B cell (primary cell): ENCODE data around the gene RMND5A. TPM values are rescaled to one million over a fixed set of nuclear protein-coding genes. Genes with fewer than 3 reads are reported as not detected.

Source experiments
- ATAC-seq: fragments of 200-7000 bp; cut with Tn5 transposase; one replicate; pipeline ENCODE4 v1.10.0; 2021; ENCODE audit warnings: low read depth, mild to moderate bottlenecking, moderate number of reproducible peaks, moderate library complexity
- CTCF ChIA-PET: fragments of 350-600 bp; sonication (Branson Sonifier 250); formaldehyde crosslinking; loops from one replicate; lab custom pipeline; 2021; ENCODE audit warnings: antibody characterized with exemption, inconsistent platforms; lab: Charles Lee
- POLR2A ChIA-PET: fragments of 350-600 bp; sonication (Branson Sonifier 250); formaldehyde crosslinking; loops from one replicate; lab custom pipeline; 2021; ENCODE audit warnings: antibody characterized with exemption; lab: Charles Lee
- DNase-seq: peaks from one replicate; pipeline ENCODE4 v3.0.0; 2013
- H2AFZ ChIP-seq: 2 replicates; pipeline ENCODE4 v1.6.1; 2012; ENCODE audit warnings: mild to moderate bottlenecking, low read depth, low read length; ENCODE audit not compliant: insufficient read depth, poor library complexity, severe bottlenecking
- H3K27ac ChIP-seq, 2 donors: 1 replicate in 1 of 2; 2 replicates in 1 of 2; pipeline ENCODE4 v1.5.1; 2012 to 2013; ENCODE audit warnings: low read length in 2 of 2, mild to moderate bottlenecking in 2 of 2, moderate library complexity in 1 of 2
- H3K27me3 ChIP-seq, 4 experiments: fragments of 200-600 bp in 1 of 4; sonication (generic) in 1 of 4; replicated peaks in 1 of 4; 1 replicate in 2 of 4; 2 replicates in 2 of 4; pipeline versions ENCODE4 v1.6.1 to v1.7.0; 2013 to 2016; ENCODE audit warnings: low read length in 3 of 4, mild to moderate bottlenecking in 2 of 4, mixed read lengths in 1 of 4, moderate library complexity in 1 of 4; ENCODE audit not compliant: insufficient read depth in 4 of 4, control insufficient read depth in 3 of 4; ENCODE audit errors: control extremely low read depth in 1 of 4
- H3K36me3 ChIP-seq, 2 experiments: replicated peaks in 1 of 2; 1 replicate in 1 of 2; 2 replicates in 1 of 2; pipeline versions ENCODE4 v1.6.1 to v1.7.1; 2013; ENCODE audit warnings: low read length in 1 of 2; ENCODE audit not compliant: insufficient read depth in 2 of 2, control insufficient read depth in 1 of 2; ENCODE audit errors: control extremely low read depth in 1 of 2, extremely low read depth in 1 of 2
- H3K4me1 ChIP-seq, 2 donors: fragments of 200-600 bp in 1 of 2; sonication (generic) in 1 of 2; 1 replicate in 1 of 2; 2 replicates in 1 of 2; pipeline versions ENCODE4 v1.5.1 to v1.6.1; 2013 to 2017; ENCODE audit warnings: low read length in 2 of 2; ENCODE audit not compliant: control insufficient read depth in 2 of 2, insufficient read depth in 2 of 2
- H3K4me2 ChIP-seq: replicated peaks from 2 replicates; pipeline ENCODE3; 2012; ENCODE audit warnings: mild to moderate bottlenecking, low read depth, low read length; ENCODE audit not compliant: poor library complexity, severe bottlenecking
- H3K4me3 ChIP-seq, 5 experiments: fragments of 200-600 bp in 1 of 5; sonication (generic) in 1 of 5; 1 replicate in 3 of 5; 2 replicates in 2 of 5; pipeline versions ENCODE4 v1.5.1 to v1.7.0; 2011 to 2016; ENCODE audit warnings: low read length in 4 of 5, mild to moderate bottlenecking in 4 of 5, low read depth in 2 of 5, control low read depth in 1 of 5, moderate library complexity in 1 of 5; ENCODE audit not compliant: insufficient read depth in 1 of 5; ENCODE audit errors: control extremely low read depth in 1 of 5, extremely low read depth in 1 of 5
- H3K79me2 ChIP-seq: fragments of 200-600 bp; sonication (generic); one replicate; pipeline ENCODE4 v1.6.0; 2016; ENCODE audit warnings: low read length; ENCODE audit not compliant: control insufficient read depth, insufficient read depth
- H3K9ac ChIP-seq: fragments of 200-600 bp; sonication (generic); 2 replicates; pipeline ENCODE4 v1.6.1; 2017; ENCODE audit warnings: mild to moderate bottlenecking, low read length, moderate library complexity
- H3K9me3 ChIP-seq, 3 donors: one replicate each; pipeline versions ENCODE4 v1.6.1 to v1.7.1; 2013; ENCODE audit warnings: low read length in 2 of 3; ENCODE audit not compliant: control insufficient read depth in 2 of 3, insufficient read depth in 1 of 3; ENCODE audit errors: control extremely low read depth in 1 of 3
- H4K20me1 ChIP-seq: 2 replicates; pipeline ENCODE4 v1.6.0; 2012; ENCODE audit warnings: mild to moderate bottlenecking, low read length; ENCODE audit not compliant: insufficient read depth, control insufficient read depth, poor library complexity, severe bottlenecking
- H3K27ac Mint-ChIP-seq: one replicate; pipeline ENCODE4 v1.8.0; 2021; ENCODE audit warnings: mixed read lengths
- H3K27me3 Mint-ChIP-seq: one replicate; pipeline ENCODE4 v1.8.0; 2021; ENCODE audit warnings: mixed read lengths
- H3K4me1 Mint-ChIP-seq: one replicate; pipeline ENCODE4 v1.8.0; 2021; ENCODE audit warnings: mixed read lengths
- H3K4me3 Mint-ChIP-seq: one replicate; pipeline ENCODE4 v1.8.0; 2021; ENCODE audit warnings: mixed read lengths
- H3K9me3 Mint-ChIP-seq: one replicate; pipeline ENCODE4 v1.8.0; 2022; ENCODE audit warnings: mixed read lengths; ENCODE audit not compliant: insufficient read depth
- CTCF ChIP-seq: fragments of 200-600 bp; IDR thresholded peaks from one replicate; pipeline ENCODE4 v1.8.0; 2022; ENCODE audit warnings: antibody characterized with exemption, mild to moderate bottlenecking
- EZH2 ChIP-seq: IDR thresholded peaks from 2 replicates; pipeline ENCODE4 v1.6.1; 2012; ENCODE audit warnings: borderline replicate concordance, low read depth, mild to moderate bottlenecking, moderate library complexity, low read length; ENCODE audit not compliant: insufficient read depth, poor library complexity, severe bottlenecking
- WGBS: methylation state at CpG from one replicate; pipeline ENCODE4 v1.1.5; 2013; ENCODE audit warnings: missing lambda C conversion rate; ENCODE audit not compliant: insufficient coverage; 5-methylcytosine and 5-hydroxymethylcytosine counted together
- intact Hi-C: fragments of 100-400 bp; cut with micrococcal nuclease; formaldehyde crosslinking; loops from one replicate; pipeline ENCODE4 v1.10.0; 2022
- polyA plus RNA-seq: library from polyadenylated mRNA; depleted of rRNA; stranded (reverse); fragments of >200 nt; gene quantifications from 2 replicates; pipeline ENCODE4 v1.2.3, GENCODE V29; 2012
- total RNA-seq, 2 donors: library from RNA; stranded (reverse); fragments of 120-200 nt in 1 of 2; gene quantifications; 1 replicate in 1 of 2; 2 replicates in 1 of 2; pipeline versions ENCODE4 v1.2.3 to v1.2.4, GENCODE V29; 2013 to 2022

The RMND5A gene
- total and polyA plus RNA-seq, 2 donors (not counting 1 experiment from before 2014, with no cell fraction given) = 13.0 to 33.7 TPM

- no peaks in the 10 kb centered on the region for H3K27me3 Mint-ChIP-seq
- H3K4me1 Mint-ChIP-seq = peaks cover 11% of the 10 kb centered on the region
- H3K4me1 ChIP-seq = no peaks in the 10 kb centered on the region
- ChIA-PET POLR2A (no interaction called here), CTCF (no interaction called here)
- H3K9me3 ChIP-seq = no peaks in the 10 kb centered on the region
- peaks cover 23% of the 10 kb centered on the region for H4K20me1 ChIP-seq
- no peak overlapping the region for H3K27ac ChIP-seq
- no peak overlapping the region for H3K27ac Mint-ChIP-seq
- H3K36me3 ChIP-seq = peaks cover 8 to 35% of the 10 kb centered on the region in 2 experiments
- TF ChIP-seq CTCF (no peak), EZH2 (no peak)
- DNase-seq (no peak), ATAC-seq (no peak)
- no CpG with 5 or more reads among the region's 3 CpGs for WGBS
- H3K9me3 Mint-ChIP-seq = no peaks in the 10 kb centered on the region
- no peak overlapping the region for H3K4me3 ChIP-seq
- intact Hi-C loops = no loop called here
- H3K4me2 ChIP-seq = no peak overlapping the region
- H3K27me3 ChIP-seq = no peaks in the 10 kb centered on the region
- H3K79me2 ChIP-seq = peaks cover 54% of the 10 kb centered on the region
- H2AFZ ChIP-seq = no peak overlapping the region
- no peak overlapping the region for H3K4me3 Mint-ChIP-seq
- no peak overlapping the region for H3K9ac ChIP-seq
Observed at GRCh38 chr2:86758405-86758804, 38.3 kb downstream of the RMND5A start.

- no peak for TF ChIP-seq CTCF
- no peak for TF ChIP-seq EZH2
- CTCF ChIA-PET = no interaction called here
Observed at GRCh38 chr2:86760371-86760770, 40.3 kb downstream of the RMND5A start.

More at GRCh38 chr2:86760371-86760770, 40.3 kb downstream of the RMND5A start:
- Mint-ChIP-seq H3K4me1 (peaks cover 18% of the 10 kb centered on the region), H3K4me3 (no peak overlapping the region), H3K27me3 (no peaks in the 10 kb centered on the region), H3K9me3 (no peaks in the 10 kb centered on the region), H3K27ac (no peak overlapping the region)
- Histone ChIP-seq H3K27me3 (no peaks in the 10 kb centered on the region), H3K36me3 (peaks cover 8 to 20% of the 10 kb centered on the region in 2 experiments), H4K20me1 (peaks cover 38% of the 10 kb centered on the region), H3K4me3 (no peak overlapping the region), H3K4me1 (no peaks in the 10 kb centered on the region), H3K79me2 (peaks cover 42% of the 10 kb centered on the region), H3K4me2 (no peak overlapping the region), H2AFZ (no peak overlapping the region), H3K9me3 (no peaks in the 10 kb centered on the region), H3K27ac (no peak overlapping the region), H3K9ac (no peak overlapping the region)
- POLR2A ChIA-PET = no interaction called here
- WGBS = 100% methylated on average over 1 of the region's 4 CpGs
- intact Hi-C loops = no loop called here
- DNase-seq (no peak), ATAC-seq (no peak)
